ENCODE results near the gene JARID2. TPM values are rescaled to one million over a fixed set of nuclear protein-coding genes. Genes with fewer than 3 reads are reported as not detected.

Gene JARID2
- total and polyA plus RNA-seq, 2 of the 4 experiments (the other 2 are of a cell fraction), result 9.6 to 12.9 TPM

DNA sequence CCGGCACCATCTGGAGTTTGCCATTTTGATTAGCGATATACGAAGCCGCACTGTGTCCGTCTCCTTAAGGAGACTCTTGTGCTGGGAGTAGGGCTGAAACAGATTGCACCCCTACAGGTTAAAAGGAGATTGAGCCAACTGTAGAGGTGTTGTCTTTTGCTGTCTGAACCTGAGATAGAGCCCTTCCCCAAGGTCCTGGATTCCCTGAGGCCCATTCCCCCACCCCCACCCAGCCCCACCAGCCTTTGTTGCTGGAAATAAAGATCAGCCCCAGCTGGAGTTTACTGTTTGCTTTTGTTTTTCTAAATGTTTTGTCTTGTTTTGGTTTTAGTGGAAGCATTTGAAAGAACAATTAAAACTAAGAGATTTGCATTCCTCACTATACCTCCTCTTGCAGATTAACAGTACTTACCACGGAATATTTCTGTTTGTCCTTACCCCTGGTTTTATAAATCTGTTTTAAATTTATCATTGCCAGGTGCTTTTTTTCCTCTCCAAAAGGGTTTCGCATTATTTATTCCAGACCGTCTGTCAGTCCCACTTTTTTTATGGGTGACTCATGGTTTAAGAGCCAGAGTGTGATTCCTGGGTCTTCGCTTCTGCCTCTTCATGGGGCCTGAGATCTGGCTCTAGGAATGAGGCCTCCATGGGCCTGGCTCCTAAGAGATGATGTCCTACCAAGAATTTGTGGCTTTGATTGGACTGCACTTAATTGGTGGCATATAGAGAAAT, 247.7 kb downstream of the JARID2 start:
- ATAC-seq (ENCODE audit: low read depth) (0 out of 2 replicates have a peak, but pooled peaks have one; percentile 28), DNase-seq (peak; percentile 63)
- no peak overlapping the region for H3K4ac ChIP-seq (ENCODE audit: low read depth, low read length)
- H3K27ac ChIP-seq (ENCODE audit: insufficient read depth, low read length), result no peak overlapping the region
- no peak overlapping the region for H3K56ac ChIP-seq (ENCODE audit: extremely low read depth, insufficient read depth, low read length)
- H3K4me1 ChIP-seq (ENCODE audit: control insufficient read depth, insufficient read depth, low read length), result peaks cover 13% of the 10 kb centered on the region
- no peak overlapping the region for H2BK120ac ChIP-seq (ENCODE audit: low read depth, low read length)
- no peaks in the 10 kb centered on the region for H3K9me3 ChIP-seq (ENCODE audit: control insufficient read depth, insufficient read depth, low read length)
- peaks cover 11% of the 10 kb centered on the region for H3K9me1 ChIP-seq (ENCODE audit: insufficient read depth, low read length)
- no peak overlapping the region for H3K4me2 ChIP-seq (ENCODE audit: low read depth, low read length)
- POLR2A ChIA-PET (ENCODE audit: unreplicated experiment), result no interaction called here
- no peak overlapping the region for H4K8ac ChIP-seq (ENCODE audit: low read depth in 2 of 2, low read length in 2 of 2)
- in situ Hi-C loops (cut with MboI; ENCODE audit: low sequenced_read_pairs), result no loop called here
- no peak overlapping the region for H2AK9ac ChIP-seq (replicated peaks; ENCODE audit: low read depth, low read length, poor library complexity)
- no peak overlapping the region for H3K18ac ChIP-seq (ENCODE audit: low read depth, low read length)
- H3K23ac ChIP-seq (ENCODE audit: low read depth, low read length), result no peak overlapping the region
- no peak overlapping the region for H2BK15ac ChIP-seq (ENCODE audit: low read depth, low read length)
- CTCF ChIA-PET, result no interaction called here
- no peak overlapping the region for H2BK20ac ChIP-seq (ENCODE audit: low read depth, low read length)
- no peak overlapping the region for H3K4me3 ChIP-seq (ENCODE audit: insufficient read depth, low read depth, low read length)
- TF ChIP-seq, protein P1, sequence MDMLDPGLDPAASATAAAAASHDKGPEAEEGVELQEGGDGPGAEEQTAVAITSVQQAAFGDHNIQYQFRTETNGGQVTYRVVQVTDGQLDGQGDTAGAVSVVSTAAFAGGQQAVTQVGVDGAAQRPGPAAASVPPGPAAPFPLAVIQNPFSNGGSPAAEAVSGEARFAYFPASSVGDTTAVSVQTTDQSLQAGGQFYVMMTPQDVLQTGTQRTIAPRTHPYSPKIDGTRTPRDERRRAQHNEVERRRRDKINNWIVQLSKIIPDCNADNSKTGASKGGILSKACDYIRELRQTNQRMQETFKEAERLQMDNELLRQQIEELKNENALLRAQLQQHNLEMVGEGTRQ (IDR thresholded peaks at IDR 0.05; ENCODE audit: low read depth, low read length), result no peak
- TF ChIP-seq FOS (IDR thresholded peaks at IDR 0.05; ENCODE audit: low read depth, low read length) (peak; percentile 43; the same call in 1 of the 2 replicates), CHD1 (IDR thresholded peaks at IDR 0.05; ENCODE audit: low read depth, low read length) (no peak), MAZ (IDR thresholded peaks at IDR 0.05; ENCODE audit: borderline replicate concordance, low read depth, low read length) (no peak)
- TF ChIP-seq, protein P2, sequence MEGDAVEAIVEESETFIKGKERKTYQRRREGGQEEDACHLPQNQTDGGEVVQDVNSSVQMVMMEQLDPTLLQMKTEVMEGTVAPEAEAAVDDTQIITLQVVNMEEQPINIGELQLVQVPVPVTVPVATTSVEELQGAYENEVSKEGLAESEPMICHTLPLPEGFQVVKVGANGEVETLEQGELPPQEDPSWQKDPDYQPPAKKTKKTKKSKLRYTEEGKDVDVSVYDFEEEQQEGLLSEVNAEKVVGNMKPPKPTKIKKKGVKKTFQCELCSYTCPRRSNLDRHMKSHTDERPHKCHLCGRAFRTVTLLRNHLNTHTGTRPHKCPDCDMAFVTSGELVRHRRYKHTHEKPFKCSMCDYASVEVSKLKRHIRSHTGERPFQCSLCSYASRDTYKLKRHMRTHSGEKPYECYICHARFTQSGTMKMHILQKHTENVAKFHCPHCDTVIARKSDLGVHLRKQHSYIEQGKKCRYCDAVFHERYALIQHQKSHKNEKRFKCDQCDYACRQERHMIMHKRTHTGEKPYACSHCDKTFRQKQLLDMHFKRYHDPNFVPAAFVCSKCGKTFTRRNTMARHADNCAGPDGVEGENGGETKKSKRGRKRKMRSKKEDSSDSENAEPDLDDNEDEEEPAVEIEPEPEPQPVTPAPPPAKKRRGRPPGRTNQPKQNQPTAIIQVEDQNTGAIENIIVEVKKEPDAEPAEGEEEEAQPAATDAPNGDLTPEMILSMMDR (conservative IDR thresholded peaks at IDR 0.05; ENCODE audit: low read depth, low read length), result no peak
- H2BK5ac ChIP-seq (ENCODE audit: low read depth, low read length, poor library complexity, severe bottlenecking), result no peak overlapping the region
- BruUV-seq (replicated peaks), result no TSS peak
- H3K79me1 ChIP-seq (ENCODE audit: low read depth in 1 of 2, low read length in 2 of 2), result peaks cover 25 to 63% of the 10 kb centered on the region in 2 experiments
- no peak overlapping the region for H4K91ac ChIP-seq (ENCODE audit: insufficient read depth, low read depth, low read length)
- intact Hi-C loops (cut with micrococcal nuclease), result loop anchor here (2.0 to 10.0 kb wide), 2 partner anchors 129 to 1369 kb away; no protein-coding TSS in a partner anchor
- H3K36me3 ChIP-seq (ENCODE audit: control insufficient read depth, insufficient read depth, low read length), result peaks cover 33% of the 10 kb centered on the region
- dilution Hi-C loops (cut with HindIII; ENCODE audit: low sequenced_read_pairs, unreplicated experiment), result no loop called here
- H3K9ac ChIP-seq (ENCODE audit: low read depth, low read length), result no peak overlapping the region
- peaks cover 56% of the 10 kb centered on the region for H4K20me1 ChIP-seq (ENCODE audit: insufficient read depth, low read length)
- WGBS, 2 experiments (ENCODE audit: extremely low coverage in 2 of 2, insufficient read length in 1 of 2), result no CpG with 5 or more reads among the region's 9 CpGs
- no peak overlapping the region for H2AFZ ChIP-seq (replicated peaks; ENCODE audit: low read length, poor library complexity)
- no peak overlapping the region for H4K5ac ChIP-seq (ENCODE audit: low read depth, low read length)
- no peak overlapping the region for H2AK5ac ChIP-seq (ENCODE audit: low read depth, low read length)
- no peaks in the 10 kb centered on the region for H3K27me3 ChIP-seq (ENCODE audit: control insufficient read depth, insufficient read depth, low read length)
- H3K14ac ChIP-seq (replicated peaks; ENCODE audit: low read depth, low read length), result no peak overlapping the region
